HCT116 (cell line): ENCODE measurements around the gene SCP2. TPM values are rescaled to one million over a fixed set of nuclear protein-coding genes. Genes with fewer than 3 reads are reported as not detected.

Experiments used
- ATAC-seq: fragments of 200-7000 bp; cut with Tn5 transposase; 2 replicates; pipeline ENCODE4 v1.9.1; 2020; ENCODE audit warnings: mild to moderate bottlenecking, moderate library complexity
- BruUV-seq: library from RNA; stranded (reverse); fragments of 400-500 nt; replicated peaks from 2 replicates; lab custom pipeline; 2021; lab: Mats Ljungman, UMichigan
- CTCF ChIA-PET: fragments of 300-600 bp; sonication (Branson Sonifier 250); formaldehyde crosslinking; loops from one replicate; lab custom pipeline; 2021; ENCODE audit warnings: antibody characterized with exemption; lab: Charles Lee
- POLR2A ChIA-PET: fragments of 300-600, 350-600 bp; sonication (Branson Sonifier 250); formaldehyde crosslinking; loops from one replicate; lab custom pipeline; 2021; ENCODE audit warnings: antibody characterized with exemption; lab: Charles Lee
- RAD21 ChIA-PET, 2 experiments: fragments of 300-600 bp; sonication (Branson Sonifier 250); formaldehyde crosslinking; loops; one replicate each; lab custom pipeline; 2023; ENCODE audit warnings: low total read pairs in 2 of 2; ENCODE audit not compliant: uncharacterized antibody in 2 of 2, unreplicated experiment in 2 of 2, low non-redundant PET in 1 of 2; lab: Charles Lee
- DNase-seq: peaks from one replicate; pipeline ENCODE4 v3.0.0-alpha.2; 2010; ENCODE audit warnings: low read depth, low spot score
- H2AFZ ChIP-seq: fragments of 200-600 bp; shearing (Covaris generic), sonication (generic); 2 replicates; pipeline ENCODE4 v1.6.1; 2017; ENCODE audit warnings: low read depth, mixed run types, mixed read lengths, antibody characterized with exemption, low read length; ENCODE audit not compliant: poor library complexity, severe bottlenecking
- H3K27ac ChIP-seq: 2 replicates; pipeline ENCODE4 v1.5.1; 2012; ENCODE audit warnings: low read depth, low read length
- H3K27me3 ChIP-seq: fragments of 200-600 bp; sonication (generic); 2 replicates; pipeline ENCODE4 v1.6.1; 2016; ENCODE audit warnings: mixed run types, low read length, mixed read lengths; ENCODE audit not compliant: insufficient read depth
- H3K36me3 ChIP-seq, 2 experiments: fragments of 200-500 bp in 1 of 2; fragments of 200-600 bp in 1 of 2; sonication (Bioruptor generic) in 1 of 2; sonication (generic) in 1 of 2; 2 replicates each; pipeline versions ENCODE4 v1.5.1 to v1.6.1; 2014 to 2016; ENCODE audit warnings: low read length in 2 of 2, inconsistent platforms in 1 of 2, mixed read lengths in 1 of 2, mixed run types in 1 of 2; ENCODE audit not compliant: insufficient read depth in 2 of 2, control insufficient read depth in 1 of 2
- H3K4me1 ChIP-seq, 2 experiments: fragments of 200-600 bp in 1 of 2; sonication (generic) in 1 of 2; 2 replicates each; pipeline versions ENCODE4 v1.5.1 to v1.6.1; 2012 to 2017; ENCODE audit warnings: low read length in 2 of 2, inconsistent platforms in 1 of 2, mild to moderate bottlenecking in 1 of 2, mixed read lengths in 1 of 2, mixed run types in 1 of 2, moderate library complexity in 1 of 2; ENCODE audit not compliant: insufficient read depth in 2 of 2, control insufficient read depth in 1 of 2
- H3K4me2 ChIP-seq: fragments of 200-600 bp; sonication (generic); 2 replicates; pipeline ENCODE4 v1.6.1; 2017; ENCODE audit warnings: mixed run types, low read length, mixed read lengths
- H3K4me3 ChIP-seq, 2 experiments: fragments of 200-600 bp in 1 of 2; sonication (generic) in 1 of 2; replicated peaks in 1 of 2; 2 replicates each; pipeline ENCODE4 v1.5.1; 2011 to 2016; ENCODE audit warnings: low read length in 2 of 2, control low read depth in 1 of 2, low read depth in 1 of 2, mild to moderate bottlenecking in 1 of 2, mixed read lengths in 1 of 2, mixed run types in 1 of 2
- H3K79me2 ChIP-seq: fragments of 200-600 bp; sonication (generic); 2 replicates; pipeline ENCODE4 v1.6.1; 2017; ENCODE audit warnings: mild to moderate bottlenecking, mixed run types, low read length, moderate library complexity, mixed read lengths; ENCODE audit not compliant: insufficient read depth
- H3K9ac ChIP-seq: fragments of 200-600 bp; sonication (generic); 2 replicates; pipeline ENCODE4 v1.6.1; 2016; ENCODE audit warnings: low read length, mixed read lengths
- H3K9me2 ChIP-seq: fragments of 200-600 bp; sonication (generic), shearing (Covaris generic); 2 replicates; pipeline ENCODE4 v1.6.1; 2017; ENCODE audit warnings: mixed run types, mild to moderate bottlenecking, moderate library complexity; ENCODE audit not compliant: insufficient read depth
- H3K9me3 ChIP-seq, 2 experiments: fragments of 200-500 bp in 1 of 2; fragments of 200-600 bp in 1 of 2; sonication (Bioruptor generic) in 1 of 2; sonication (generic) in 1 of 2; 2 replicates each; pipeline ENCODE4 v1.6.1; 2014 to 2017; ENCODE audit warnings: low read length in 2 of 2, mixed read lengths in 2 of 2, inconsistent platforms in 1 of 2, low read depth in 1 of 2, mild to moderate bottlenecking in 1 of 2, mixed run types in 1 of 2, moderate library complexity in 1 of 2; ENCODE audit not compliant: control insufficient read depth in 1 of 2, insufficient read depth in 1 of 2
- H4K20me1 ChIP-seq: fragments of 200-600 bp; sonication (generic), shearing (Covaris generic); 2 replicates; pipeline ENCODE4 v1.6.1; 2017; ENCODE audit warnings: mixed run types, mild to moderate bottlenecking, moderate library complexity; ENCODE audit not compliant: insufficient read depth
- ATF3 ChIP-seq: IDR thresholded peaks from 2 replicates; pipeline ENCODE4 v1.6.1; 2012
- CBX3 ChIP-seq: IDR thresholded peaks from 2 replicates; pipeline ENCODE4 v1.6.1; 2012; ENCODE audit warnings: low read depth
- CTCF ChIP-seq, 3 experiments: fragments of 200-600 bp in 1 of 3; sonication (generic) in 1 of 3; IDR thresholded peaks in 2 of 3; conservative IDR thresholded peaks in 1 of 3; 2 replicates each; pipeline ENCODE4 v1.5.1; 2012 to 2017; ENCODE audit warnings: low read depth in 2 of 3, low read length in 2 of 3, antibody characterized with exemption in 1 of 3, borderline replicate concordance in 1 of 3, control low read depth in 1 of 3, mild to moderate bottlenecking in 1 of 3, mixed read lengths in 1 of 3, mixed run types in 1 of 3, moderate library complexity in 1 of 3; ENCODE audit not compliant: insufficient read depth in 1 of 3
- EGR1 ChIP-seq: IDR thresholded peaks from 2 replicates; pipeline ENCODE4 v1.6.1; 2012; ENCODE audit warnings: low read depth
- ELF1 ChIP-seq: IDR thresholded peaks from 2 replicates; pipeline ENCODE4 v1.6.1; 2012; ENCODE audit warnings: low read depth, borderline replicate concordance
- EZH2 ChIP-seq: fragments of 200-600 bp; sonication (generic); IDR thresholded peaks from 2 replicates; pipeline ENCODE4 v1.6.1; 2017; ENCODE audit warnings: antibody characterized with exemption, mixed run types
- FOSL1 ChIP-seq: IDR thresholded peaks from 2 replicates; pipeline ENCODE4 v1.6.1; 2012; ENCODE audit warnings: low read depth
- JUND ChIP-seq: IDR thresholded peaks from 2 replicates; pipeline ENCODE4 v1.6.1; 2012
- MAX ChIP-seq: IDR thresholded peaks from 2 replicates; pipeline ENCODE4 v1.6.1; 2012
- RAD21 ChIP-seq: IDR thresholded peaks from 2 replicates; pipeline ENCODE4 v1.6.1; 2012; ENCODE audit warnings: low read depth, mild to moderate bottlenecking
- REST ChIP-seq: IDR thresholded peaks from 2 replicates; pipeline ENCODE4 v1.6.1; 2012; ENCODE audit warnings: low read depth
- SIN3A ChIP-seq: IDR thresholded peaks from 2 replicates; pipeline ENCODE4 v1.6.1; 2012; ENCODE audit warnings: low read depth
- SP1 ChIP-seq: IDR thresholded peaks from 2 replicates; pipeline ENCODE4 v1.6.1; 2012; ENCODE audit warnings: low read depth
- SRF ChIP-seq: IDR thresholded peaks from 2 replicates; pipeline ENCODE4 v1.6.1; 2012; ENCODE audit warnings: low read depth
- TCF7L2 ChIP-seq: IDR thresholded peaks from 2 replicates; pipeline ENCODE4 v1.7.0; 2011; ENCODE audit warnings: borderline replicate concordance, inconsistent platforms; ENCODE audit not compliant: insufficient read depth, insufficient read length; ENCODE audit errors: extremely low read depth
- YY1 ChIP-seq: IDR thresholded peaks from 2 replicates; pipeline ENCODE4 v1.6.1; 2011; ENCODE audit warnings: low read length, low read depth, moderate library complexity, mild to moderate bottlenecking; ENCODE audit not compliant: insufficient replicate concordance; ENCODE audit errors: extremely low read depth
- ZBTB33 ChIP-seq: IDR thresholded peaks from 2 replicates; pipeline ENCODE4 v1.6.1; 2011; ENCODE audit warnings: mild to moderate bottlenecking, low read length, moderate library complexity; ENCODE audit not compliant: insufficient replicate concordance; ENCODE audit errors: extremely low read depth
- ZFX ChIP-seq: fragments of 450-650 bp; IDR thresholded peaks from 2 replicates; pipeline ENCODE4 v1.6.1; 2017
- ZNF274 ChIP-seq: fragments of 200-500 bp; sonication (Bioruptor generic); IDR thresholded peaks from 2 replicates; pipeline ENCODE4 v1.6.1; 2014; ENCODE audit warnings: mild to moderate bottlenecking, low read depth, low read length, inconsistent platforms
- intact Hi-C: fragments of 100-400 bp; cut with micrococcal nuclease; formaldehyde crosslinking; loops from 2 replicates; pipeline ENCODE4 v1.10.0; 2022
- total RNA-seq: library from RNA; stranded (reverse); gene quantifications from one replicate; pipeline ENCODE4 v1.2.1, GENCODE V29; 2021; ENCODE audit not compliant: unreplicated experiment

Gene SCP2
- total RNA-seq, 1 experiment from 2014 or later: 62.0 TPM

- Histone ChIP-seq H4K20me1 (no peaks in the 10 kb centered on the region), H3K36me3 (no peaks in the 10 kb centered on the region), H3K27me3 (no peaks in the 10 kb centered on the region), H3K79me2 (no peaks in the 10 kb centered on the region), H3K4me3 (no peak overlapping the region), H3K9me2 (no peaks in the 10 kb centered on the region), H3K27ac (no peak overlapping the region), H3K4me1 (peaks cover 0 to 10% of the 10 kb centered on the region in 2 experiments; a peak in 1 of 4 replicates), H3K9me3 (no peaks in the 10 kb centered on the region), H2AFZ (no peak overlapping the region), H3K4me2 (no peak overlapping the region), H3K9ac (no peak overlapping the region)
- ATAC-seq: no peak
- ChIA-PET CTCF (no interaction called here), POLR2A (no interaction called here), RAD21 (no interaction called here)
- DNase-seq: no peak
- no TSS peak for BruUV-seq
- intact Hi-C loops: no loop called here
- TF ChIP-seq ELF1: no peak
- TF ChIP-seq CBX3: no peak
- no peak for TF ChIP-seq EGR1
- no peak for TF ChIP-seq YY1
- no peak for TF ChIP-seq ZFX
- no peak for TF ChIP-seq CTCF (IDR thresholded peaks at IDR 0.05 in 2 of 3, conservative IDR thresholded peaks at IDR 0.05 in 1 of 3; ENCODE audit: borderline replicate concordance in 1 of 3, insufficient read depth in 1 of 3, low read depth in 2 of 3, low read length in 2 of 3)
- no peak for TF ChIP-seq MAX
- TF ChIP-seq SIN3A: no peak
- no peak for TF ChIP-seq TCF7L2
- TF ChIP-seq REST: no peak
- no peak for TF ChIP-seq SRF
- no peak for TF ChIP-seq FOSL1
- TF ChIP-seq RAD21: no peak
- TF ChIP-seq ZNF274: no peak
- TF ChIP-seq ZBTB33: no peak
- no peak for TF ChIP-seq EZH2
- TF ChIP-seq SP1: no peak
- no peak for TF ChIP-seq ATF3
- no peak for TF ChIP-seq JUND
Observed at GRCh38 chr1:52915855-52916220, 11.2 kb upstream of the SCP2 start.
